ENCODE data around the gene FOXP1. TPM values are rescaled to one million over a fixed set of nuclear protein-coding genes. Genes with fewer than 3 reads are reported as not detected.

The FOXP1 gene
- total RNA-seq = 102 and 110 TPM in 2 replicates

GRCh38 chr3:71583566-71584393 is at the start of gene FOXP1:
Gene FOXP1 (minus strand): TSS chr3:71583728. CDS start chr3:71198381, 385,347 bp downstream.
- Mint-ChIP-seq H3K9me3 (no peaks in the 10 kb centered on the region), H3K4me3 (peak within 1 kb of the TSS; percentile 89), H3K4me1 (peaks cover 38% of the 10 kb centered on the region), H3K27me3 (peaks cover 17% of the 10 kb centered on the region), H3K36me3 (ENCODE audit: low read depth) (no peaks in the 10 kb centered on the region), H3K27ac (peak within 1 kb of the TSS; percentile 95)
- DNase-seq = peak; percentile 87
- intact Hi-C loops (cut with micrococcal nuclease) = loop anchor here (1.0 to 5.0 kb wide), 13 partner anchors 41 to 727 kb away; no protein-coding TSS in a partner anchor

- Mint-ChIP-seq H3K27ac (no peak overlapping the region), H3K27me3 (peaks cover 2% of the 10 kb centered on the region), H3K4me1 (no peaks in the 10 kb centered on the region), H3K9me3 (peaks cover 11% of the 10 kb centered on the region), H3K4me3 (no peak overlapping the region), H3K36me3 (ENCODE audit: low read depth) (no peaks in the 10 kb centered on the region)
- intact Hi-C loops (cut with micrococcal nuclease) = no loop called here
- no peak for DNase-seq
Observed at GRCh38 chr3:71629711-71630110, 46.2 kb upstream of the FOXP1 start.

GRCh38 chr3:71629289-71629688 is 45.8 kb upstream of the FOXP1 start:
- intact Hi-C loops (cut with micrococcal nuclease) = no loop called here
- DNase-seq = no peak
- no peak overlapping the region for H3K27ac Mint-ChIP-seq
- H3K9me3 Mint-ChIP-seq = peaks cover 11% of the 10 kb centered on the region
- peaks cover 2% of the 10 kb centered on the region for H3K27me3 Mint-ChIP-seq
- no peaks in the 10 kb centered on the region for H3K36me3 Mint-ChIP-seq (ENCODE audit: low read depth)
- H3K4me1 Mint-ChIP-seq = no peaks in the 10 kb centered on the region
- H3K4me3 Mint-ChIP-seq = no peak overlapping the region

GRCh38 chr3:71628522-71628921 is 45.0 kb upstream of the FOXP1 start:
- DNase-seq = no peak
- Mint-ChIP-seq H3K36me3 (ENCODE audit: low read depth) (no peaks in the 10 kb centered on the region), H3K27me3 (peaks cover 2% of the 10 kb centered on the region), H3K27ac (no peak overlapping the region), H3K4me3 (no peak overlapping the region), H3K4me1 (no peaks in the 10 kb centered on the region), H3K9me3 (peaks cover 11% of the 10 kb centered on the region)
- intact Hi-C loops (cut with micrococcal nuclease) = no loop called here

- DNase-seq = no peak
- Mint-ChIP-seq H3K27me3 (no peaks in the 10 kb centered on the region), H3K4me1 (no peaks in the 10 kb centered on the region), H3K4me3 (no peak overlapping the region), H3K36me3 (ENCODE audit: low read depth) (no peaks in the 10 kb centered on the region), H3K9me3 (peaks cover 3% of the 10 kb centered on the region), H3K27ac (no peak overlapping the region)
- intact Hi-C loops (cut with micrococcal nuclease) = no loop called here
Observed at GRCh38 chr3:71625676-71626075, 42.1 kb upstream of the FOXP1 start.

- Mint-ChIP-seq H3K27me3 (no peaks in the 10 kb centered on the region), H3K36me3 (ENCODE audit: low read depth) (no peaks in the 10 kb centered on the region), H3K4me1 (no peaks in the 10 kb centered on the region), H3K9me3 (peaks cover 3% of the 10 kb centered on the region), H3K27ac (no peak overlapping the region), H3K4me3 (no peak overlapping the region)
- intact Hi-C loops (cut with micrococcal nuclease) = no loop called here
- no peak for DNase-seq
Observed at GRCh38 chr3:71621825-71622537, 38.5 kb upstream of the FOXP1 start.

- Mint-ChIP-seq H3K27ac (no peak overlapping the region), H3K4me1 (peaks cover 3% of the 10 kb centered on the region), H3K27me3 (no peaks in the 10 kb centered on the region), H3K9me3 (peaks cover 3% of the 10 kb centered on the region), H3K36me3 (ENCODE audit: low read depth) (no peaks in the 10 kb centered on the region), H3K4me3 (no peak overlapping the region)
- no peak for DNase-seq
- intact Hi-C loops (cut with micrococcal nuclease) = no loop called here
Observed at GRCh38 chr3:71618538-71618937, 35.0 kb upstream of the FOXP1 start.

- H3K27me3 Mint-ChIP-seq = no peaks in the 10 kb centered on the region
- H3K4me3 Mint-ChIP-seq = no peak overlapping the region
- H3K4me1 Mint-ChIP-seq = peaks cover 3% of the 10 kb centered on the region
- H3K36me3 Mint-ChIP-seq (ENCODE audit: low read depth) = no peaks in the 10 kb centered on the region
- no peak overlapping the region for H3K27ac Mint-ChIP-seq
- peak; percentile 57 for DNase-seq
- H3K9me3 Mint-ChIP-seq = peaks cover 3% of the 10 kb centered on the region
- intact Hi-C loops (cut with micrococcal nuclease) = no loop called here
Observed at GRCh38 chr3:71616571-71617021, 33.1 kb upstream of the FOXP1 start.

- H3K4me1 Mint-ChIP-seq = peaks cover 3% of the 10 kb centered on the region
- H3K9me3 Mint-ChIP-seq = peaks cover 3% of the 10 kb centered on the region
- no peak overlapping the region for H3K27ac Mint-ChIP-seq
- H3K36me3 Mint-ChIP-seq (ENCODE audit: low read depth) = no peaks in the 10 kb centered on the region
- no peaks in the 10 kb centered on the region for H3K27me3 Mint-ChIP-seq
- no peak for DNase-seq
- intact Hi-C loops (cut with micrococcal nuclease) = no loop called here
- no peak overlapping the region for H3K4me3 Mint-ChIP-seq
Observed at GRCh38 chr3:71614869-71615268, 31.3 kb upstream of the FOXP1 start.

- no peaks in the 10 kb centered on the region for H3K36me3 Mint-ChIP-seq (ENCODE audit: low read depth)
- no peak overlapping the region for H3K4me3 Mint-ChIP-seq
- H3K27me3 Mint-ChIP-seq = no peaks in the 10 kb centered on the region
- no peak overlapping the region for H3K27ac Mint-ChIP-seq
- H3K4me1 Mint-ChIP-seq = peaks cover 3% of the 10 kb centered on the region
- peaks cover 3% of the 10 kb centered on the region for H3K9me3 Mint-ChIP-seq
- no peak for DNase-seq
- intact Hi-C loops (cut with micrococcal nuclease) = no loop called here
Observed at GRCh38 chr3:71614426-71614825, 30.9 kb upstream of the FOXP1 start.

- DNase-seq = no peak
- Mint-ChIP-seq H3K4me1 (no peaks in the 10 kb centered on the region), H3K27me3 (peaks cover 11% of the 10 kb centered on the region), H3K4me3 (no peak overlapping the region), H3K9me3 (peaks cover 11% of the 10 kb centered on the region), H3K36me3 (ENCODE audit: low read depth) (peaks cover 2% of the 10 kb centered on the region), H3K27ac (no peak overlapping the region)
- intact Hi-C loops (cut with micrococcal nuclease) = no loop called here
Observed at GRCh38 chr3:71611099-71611498, 27.6 kb upstream of the FOXP1 start.

- Mint-ChIP-seq H3K27me3 (peaks cover 12% of the 10 kb centered on the region), H3K4me3 (no peak overlapping the region), H3K9me3 (peaks cover 12% of the 10 kb centered on the region), H3K4me1 (no peaks in the 10 kb centered on the region), H3K36me3 (ENCODE audit: low read depth) (peaks cover 2% of the 10 kb centered on the region), H3K27ac (no peak overlapping the region)
- intact Hi-C loops (cut with micrococcal nuclease) = no loop called here
- no peak for DNase-seq
Observed at GRCh38 chr3:71607364-71607763, 23.8 kb upstream of the FOXP1 start.

- intact Hi-C loops (cut with micrococcal nuclease) = no loop called here
- Mint-ChIP-seq H3K4me1 (peaks cover 2% of the 10 kb centered on the region), H3K27me3 (peaks cover 12% of the 10 kb centered on the region), H3K36me3 (ENCODE audit: low read depth) (peaks cover 2% of the 10 kb centered on the region), H3K27ac (no peak overlapping the region), H3K9me3 (peaks cover 12% of the 10 kb centered on the region), H3K4me3 (no peak overlapping the region)
- DNase-seq = no peak
Observed at GRCh38 chr3:71606582-71606981, 23.1 kb upstream of the FOXP1 start.

GRCh38 chr3:71602256-71602655 is 18.7 kb upstream of the FOXP1 start:
- DNase-seq = no peak
- H3K27me3 Mint-ChIP-seq = peaks cover 7% of the 10 kb centered on the region
- H3K9me3 Mint-ChIP-seq = peaks cover 12% of the 10 kb centered on the region
- H3K4me1 Mint-ChIP-seq = peaks cover 2% of the 10 kb centered on the region
- no peak overlapping the region for H3K4me3 Mint-ChIP-seq
- intact Hi-C loops (cut with micrococcal nuclease) = no loop called here
- H3K27ac Mint-ChIP-seq = no peak overlapping the region
- peaks cover 2% of the 10 kb centered on the region for H3K36me3 Mint-ChIP-seq (ENCODE audit: low read depth)
